GM12801 (cell line): ENCODE measurements around the gene SLC24A3.

Experiments
- CTCF ChIP-seq: IDR thresholded peaks from one replicate; pipeline ENCODE4 v1.5.1; 2011; ENCODE audit warnings: control low read depth; ENCODE audit not compliant: insufficient read length; ENCODE audit errors: extremely low read depth

The SLC24A3 gene

DNA sequence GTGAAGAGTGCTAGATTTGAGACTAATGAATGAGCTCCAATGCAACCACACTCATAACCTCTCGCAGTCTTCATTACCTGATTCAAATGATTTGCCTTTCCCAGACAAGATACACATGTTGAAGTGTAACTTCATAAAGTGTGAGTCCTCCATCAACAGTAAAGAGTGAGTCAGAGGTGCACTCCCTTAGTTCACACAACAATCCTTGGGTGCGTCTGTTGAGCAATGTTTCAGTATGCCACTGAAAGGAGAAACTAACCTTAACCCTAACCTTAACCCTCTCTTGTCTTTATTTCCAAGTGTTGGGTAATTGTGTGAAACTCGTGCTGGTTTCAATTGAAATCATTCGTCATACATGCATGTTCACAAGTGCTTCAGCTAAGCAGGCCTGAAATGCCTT is 524.6 kb downstream of the SLC24A3 start:
- no peak for TF ChIP-seq CTCF

DNA sequence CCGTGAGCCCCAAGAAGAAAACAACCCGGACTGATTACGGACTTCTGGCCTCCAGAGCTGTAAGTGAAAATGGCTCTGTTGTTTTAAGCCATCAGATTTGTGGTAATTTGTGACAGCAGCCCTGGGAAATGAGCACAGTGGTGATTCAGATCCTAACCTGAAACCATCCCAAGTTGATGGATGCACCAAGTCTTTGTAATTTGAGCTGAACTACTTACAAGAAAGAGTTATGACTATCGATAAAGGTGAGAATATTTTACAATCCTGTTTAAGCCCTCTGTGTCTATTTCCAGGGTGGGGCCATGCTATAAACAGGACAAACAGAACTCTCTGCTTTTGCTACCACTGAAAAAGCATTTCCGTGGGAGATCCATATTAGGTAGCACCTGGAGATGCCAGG is 526.5 kb downstream of the SLC24A3 start:
- no peak for TF ChIP-seq CTCF

DNA sequence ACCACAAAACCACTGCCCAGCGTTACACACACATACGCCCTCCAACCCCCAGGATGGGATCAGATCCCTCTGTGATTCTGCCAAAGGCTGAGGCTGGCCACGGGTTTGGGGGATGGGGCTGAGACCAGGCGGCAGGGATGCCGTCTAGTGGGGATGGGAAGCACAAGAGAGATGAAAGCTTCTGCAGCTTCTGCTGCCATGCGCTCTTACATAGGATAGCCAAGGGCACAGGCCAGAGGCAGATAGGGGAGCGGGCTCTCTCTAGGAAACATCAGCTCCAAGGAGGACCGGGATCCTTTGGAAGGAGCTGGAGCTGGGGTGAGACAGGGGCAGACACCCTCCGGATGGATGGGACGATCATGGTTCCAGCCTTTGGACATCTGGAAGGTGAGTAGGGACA is 526.9 kb downstream of the SLC24A3 start:
- TF ChIP-seq CTCF: no peak

DNA sequence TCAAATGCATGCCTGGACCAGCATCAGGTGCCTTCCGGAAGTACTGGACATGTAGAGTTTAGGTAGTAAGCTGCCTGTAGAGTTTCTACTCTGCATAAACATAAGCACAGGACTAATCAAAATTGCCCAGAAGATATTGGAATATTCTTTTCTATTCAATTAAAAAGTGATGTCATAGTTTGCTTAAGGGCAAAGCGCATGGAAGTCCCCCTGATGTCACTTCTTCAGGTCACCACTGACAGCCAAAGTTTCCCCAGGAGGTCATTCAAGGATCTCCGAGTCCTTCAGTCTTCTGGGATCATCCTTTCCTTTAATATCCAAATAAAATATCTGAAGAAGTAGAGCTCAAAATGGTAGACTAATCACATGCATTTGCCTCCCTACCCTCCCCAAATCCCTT is 528.1 kb downstream of the SLC24A3 start:
- no peak for TF ChIP-seq CTCF

DNA sequence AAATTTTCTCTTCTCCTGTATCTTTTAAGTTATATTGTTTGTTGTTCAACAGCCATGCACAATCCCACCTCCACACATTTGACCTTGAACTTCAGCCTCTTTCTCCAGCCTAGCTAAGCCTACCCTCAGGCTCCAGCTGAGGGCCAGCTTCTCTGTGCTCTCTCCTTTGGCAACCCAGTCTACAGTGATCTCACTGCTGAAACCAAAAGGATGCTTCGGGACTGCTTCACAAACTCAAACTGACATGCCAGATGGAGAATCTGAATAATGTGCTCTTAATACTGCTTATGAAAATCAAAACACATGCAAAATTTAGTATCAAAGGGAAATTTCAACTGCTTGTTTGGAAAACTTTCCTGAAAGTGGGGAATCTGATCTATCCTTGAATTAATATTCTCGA is 529.5 kb downstream of the SLC24A3 start:
- TF ChIP-seq CTCF: no peak

DNA sequence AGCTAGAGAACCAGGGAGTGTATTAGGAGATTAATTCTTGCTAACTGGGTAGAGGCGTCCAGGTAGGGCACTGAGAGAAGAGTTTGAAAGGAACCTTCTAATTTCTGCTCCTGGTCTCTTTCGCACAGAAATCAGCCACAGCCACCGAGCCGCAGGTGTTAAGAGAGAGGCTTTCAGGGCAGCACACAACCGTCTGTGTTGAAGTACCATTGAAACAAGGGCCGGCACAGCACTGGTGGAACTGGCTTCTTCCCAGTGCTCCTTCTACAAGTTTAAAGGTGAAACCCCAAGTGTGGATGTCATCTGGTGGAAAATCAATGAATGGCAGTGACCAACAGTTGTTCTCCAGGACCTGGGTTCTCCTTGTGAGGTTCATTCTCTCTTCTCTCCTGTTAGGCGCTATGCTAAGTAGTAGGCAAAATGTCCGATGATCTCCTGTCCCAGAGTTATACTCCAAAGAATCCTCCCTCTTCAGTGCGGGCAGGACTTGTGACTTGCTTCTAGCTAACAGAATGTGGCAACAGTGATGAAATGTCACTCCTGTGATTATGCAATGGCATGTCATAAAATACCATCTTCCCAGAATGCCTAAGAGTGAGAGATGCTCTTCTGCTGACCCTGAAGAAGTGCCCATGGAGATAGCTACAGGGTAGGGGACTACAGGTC is 530.7 kb downstream of the SLC24A3 start:
- no peak for TF ChIP-seq CTCF

DNA sequence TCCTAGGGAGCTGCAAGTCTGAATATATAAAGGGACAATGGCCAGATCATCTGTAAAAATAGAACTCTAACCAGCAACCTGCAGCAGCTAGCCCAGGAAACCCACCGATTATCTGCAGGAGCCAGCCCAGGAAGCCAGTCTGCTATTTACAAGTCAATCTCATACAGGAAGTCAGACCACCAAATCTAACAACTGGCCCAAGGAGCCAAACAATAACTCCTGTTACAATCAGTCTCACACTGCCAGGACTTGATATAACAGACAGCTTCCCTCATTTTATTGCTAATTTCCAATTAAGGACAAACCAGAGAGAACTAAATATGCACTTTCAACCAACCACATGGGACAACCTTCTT is 531.2 kb downstream of the SLC24A3 start:
- TF ChIP-seq CTCF: no peak

- no peak for TF ChIP-seq CTCF
These were observed 532.7 kb downstream of the SLC24A3 start for GRCh38 chr20:19745106-19745505.
